ENCODE measurements around the gene ADGRL2.
A peak's percentile ranks its signal among the peaks of the same experiment; 100 is the strongest.

Gene ADGRL2

DNA sequence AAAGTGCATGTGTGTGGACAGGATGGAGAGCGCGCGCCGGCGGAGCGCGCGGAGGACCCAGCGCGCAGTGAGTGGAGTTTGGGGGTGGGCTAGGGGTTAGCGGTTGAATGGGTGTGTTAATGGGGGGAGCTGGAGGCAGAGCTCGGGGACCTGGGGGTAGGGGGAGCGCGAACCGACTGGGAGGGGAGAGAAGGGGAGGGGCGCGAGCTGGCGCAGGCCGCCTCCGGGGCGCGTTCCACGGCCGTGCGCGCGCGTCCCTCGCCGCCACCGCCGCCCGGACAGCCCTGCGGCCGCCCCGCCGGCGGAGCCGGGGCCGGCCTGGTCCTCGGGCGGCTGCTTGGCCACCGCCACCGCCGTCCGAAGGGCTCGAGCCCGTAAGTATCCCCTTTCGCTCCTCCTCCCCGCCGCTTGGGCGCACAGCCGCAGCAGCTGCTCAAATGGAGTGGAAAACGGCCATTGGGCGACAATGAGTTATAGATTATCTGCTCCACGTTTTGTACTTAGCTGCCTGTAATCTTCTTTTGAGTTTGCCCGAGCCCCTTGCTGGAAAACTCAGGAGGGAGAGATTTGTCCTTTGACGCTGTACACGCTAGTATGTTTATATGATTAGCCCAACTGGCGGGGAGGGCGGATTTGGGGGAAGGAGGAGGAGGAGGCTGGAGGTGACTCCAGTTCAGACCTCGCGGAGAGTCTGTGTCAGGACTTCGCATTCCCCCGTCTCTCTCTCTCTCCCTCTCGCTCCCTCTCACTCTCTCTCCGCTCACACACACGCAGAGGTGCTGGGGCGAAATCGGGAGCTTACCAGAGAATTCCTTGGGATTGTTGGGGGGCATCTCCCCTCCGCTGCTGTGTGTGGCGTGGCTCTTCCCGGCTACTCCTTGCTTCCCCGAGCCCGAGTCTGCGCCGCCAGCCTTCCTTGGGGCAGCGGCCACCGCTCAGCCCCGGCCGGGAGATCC is at the start of gene ADGRL2 (continued):
- TF ChIP-seq, protein P1, sequence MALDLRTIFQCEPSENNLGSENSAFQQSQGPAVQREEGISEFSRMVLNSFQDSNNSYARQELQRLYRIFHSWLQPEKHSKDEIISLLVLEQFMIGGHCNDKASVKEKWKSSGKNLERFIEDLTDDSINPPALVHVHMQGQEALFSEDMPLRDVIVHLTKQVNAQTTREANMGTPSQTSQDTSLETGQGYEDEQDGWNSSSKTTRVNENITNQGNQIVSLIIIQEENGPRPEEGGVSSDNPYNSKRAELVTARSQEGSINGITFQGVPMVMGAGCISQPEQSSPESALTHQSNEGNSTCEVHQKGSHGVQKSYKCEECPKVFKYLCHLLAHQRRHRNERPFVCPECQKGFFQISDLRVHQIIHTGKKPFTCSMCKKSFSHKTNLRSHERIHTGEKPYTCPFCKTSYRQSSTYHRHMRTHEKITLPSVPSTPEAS (tag by site-specific recombination; IDR thresholded peaks at IDR 0.05): peak; percentile 45
- TF ChIP-seq ZNF24 (tag by site-specific recombination; IDR thresholded peaks at IDR 0.05) (peak; percentile 84; the same call in 1 of the 2 replicates), ZNF580 (tag by site-specific recombination; IDR thresholded peaks at IDR 0.05) (peak; percentile 75), YY2 (tag by site-specific recombination; IDR thresholded peaks at IDR 0.05) (peak; percentile 68; the same call in 1 of the 2 replicates), ZNF623 (tag by site-specific recombination; IDR thresholded peaks at IDR 0.05) (peak; percentile 33), ZSCAN30 (tag by site-specific recombination; IDR thresholded peaks at IDR 0.05) (peak; percentile 90), GFI1B (tag by site-specific recombination; IDR thresholded peaks at IDR 0.05) (peak; percentile 30; the same call in 1 of the 2 replicates), ZNF140 (tag by site-specific recombination; IDR thresholded peaks at IDR 0.05) (0 out of 2 replicates have a peak, but pooled peaks have one; percentile 33), ZSCAN23 (tag by site-specific recombination; IDR thresholded peaks at IDR 0.05) (peak; percentile 30; the same call in 1 of the 2 replicates), BCL11B (tag by site-specific recombination; IDR thresholded peaks at IDR 0.05; ENCODE audit: low read depth) (peak; percentile 51; the same call in 1 of the 2 replicates), ZFP69B (tag by site-specific recombination; IDR thresholded peaks at IDR 0.05) (peak; percentile 31; the same call in 1 of the 2 replicates)
- TF ChIP-seq, protein P2, sequence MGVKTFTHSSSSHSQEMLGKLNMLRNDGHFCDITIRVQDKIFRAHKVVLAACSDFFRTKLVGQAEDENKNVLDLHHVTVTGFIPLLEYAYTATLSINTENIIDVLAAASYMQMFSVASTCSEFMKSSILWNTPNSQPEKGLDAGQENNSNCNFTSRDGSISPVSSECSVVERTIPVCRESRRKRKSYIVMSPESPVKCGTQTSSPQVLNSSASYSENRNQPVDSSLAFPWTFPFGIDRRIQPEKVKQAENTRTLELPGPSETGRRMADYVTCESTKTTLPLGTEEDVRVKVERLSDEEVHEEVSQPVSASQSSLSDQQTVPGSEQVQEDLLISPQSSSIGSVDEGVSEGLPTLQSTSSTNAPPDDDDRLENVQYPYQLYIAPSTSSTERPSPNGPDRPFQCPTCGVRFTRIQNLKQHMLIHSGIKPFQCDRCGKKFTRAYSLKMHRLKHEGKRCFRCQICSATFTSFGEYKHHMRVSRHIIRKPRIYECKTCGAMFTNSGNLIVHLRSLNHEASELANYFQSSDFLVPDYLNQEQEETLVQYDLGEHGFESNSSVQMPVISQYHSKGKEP (tag by site-specific recombination; IDR thresholded peaks at IDR 0.05): peak; percentile 9; the same call in 1 of the 2 replicates
- TF ChIP-seq, protein P3, sequence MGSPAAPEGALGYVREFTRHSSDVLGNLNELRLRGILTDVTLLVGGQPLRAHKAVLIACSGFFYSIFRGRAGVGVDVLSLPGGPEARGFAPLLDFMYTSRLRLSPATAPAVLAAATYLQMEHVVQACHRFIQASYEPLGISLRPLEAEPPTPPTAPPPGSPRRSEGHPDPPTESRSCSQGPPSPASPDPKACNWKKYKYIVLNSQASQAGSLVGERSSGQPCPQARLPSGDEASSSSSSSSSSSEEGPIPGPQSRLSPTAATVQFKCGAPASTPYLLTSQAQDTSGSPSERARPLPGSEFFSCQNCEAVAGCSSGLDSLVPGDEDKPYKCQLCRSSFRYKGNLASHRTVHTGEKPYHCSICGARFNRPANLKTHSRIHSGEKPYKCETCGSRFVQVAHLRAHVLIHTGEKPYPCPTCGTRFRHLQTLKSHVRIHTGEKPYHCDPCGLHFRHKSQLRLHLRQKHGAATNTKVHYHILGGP (tag by site-specific recombination; IDR thresholded peaks at IDR 0.05): no peak

- H3K36me3 ChIP-seq (ENCODE audit: control insufficient read depth in 2 of 2, insufficient read depth in 1 of 2, low read length in 2 of 2): no peaks in the 10 kb centered on the region
- ChIA-PET POLR2A (no interaction called here), CTCF (interaction anchor here (1.0 to 1.2 kb wide), 2 partner anchors 107 to 203 kb away, joined by 3 to 4 read pairs; no protein-coding TSS in a partner anchor)
- peak; percentile 86 for TF ChIP-seq ZNF677 (tag by site-specific recombination; IDR thresholded peaks at IDR 0.05)
- no peak for TF ChIP-seq ZNF624 (tag by site-specific recombination; IDR thresholded peaks at IDR 0.05)
- TF ChIP-seq ZSCAN16 (tag by site-specific recombination; IDR thresholded peaks at IDR 0.05): no peak
- TF ChIP-seq ZIC2 (tag by site-specific recombination; IDR thresholded peaks at IDR 0.05): no peak
- no peak for TF ChIP-seq ZBTB48 (tag by site-specific recombination; IDR thresholded peaks at IDR 0.05)
- TF ChIP-seq ZNF133 (tag by site-specific recombination; IDR thresholded peaks at IDR 0.05): no peak
- TF ChIP-seq ZNF654 (tag by site-specific recombination; IDR thresholded peaks at IDR 0.05; ENCODE audit: low read depth): no peak
- H3K4me1 ChIP-seq (ENCODE audit: control insufficient read depth, insufficient read depth, low read length): no peaks in the 10 kb centered on the region
- H3K27ac ChIP-seq (ENCODE audit: extremely low read depth, low read depth, low read length): no peak overlapping the region
- H3K9me3 ChIP-seq (ENCODE audit: control insufficient read depth, insufficient read depth, low read depth, low read length): no peaks in the 10 kb centered on the region
- no peak overlapping the region for H3K4me3 ChIP-seq (ENCODE audit: low read depth, low read length)
Observed at GRCh38 chr1:81752840-81753239, 47.9 kb upstream of the ADGRL2 start.
